Gastroesophageal sphincter (tissue), 3 donors: ENCODE results near the gene CYP2F1.

Source experiments
- POLR2A ChIP-seq, 2 donors: fragments of 450-650 bp; IDR thresholded peaks; one replicate each; pipeline ENCODE4 v1.6.1; 2017; ENCODE audit warnings: antibody characterized with exemption in 2 of 2, mild to moderate bottlenecking in 2 of 2, moderate library complexity in 1 of 2
- TF ChIP-seq, protein P1 (sequence below), 4 experiments: fragments of 200-600 bp in 2 of 4; fragments of 450-650 bp in 2 of 4; sonication (generic) in 1 of 4; IDR thresholded peaks; one replicate each; pipeline ENCODE4 v1.5.1; 2017 to 2019; ENCODE audit warnings: antibody characterized with exemption in 4 of 4, mild to moderate bottlenecking in 2 of 4, moderate library complexity in 2 of 4

DNA sequence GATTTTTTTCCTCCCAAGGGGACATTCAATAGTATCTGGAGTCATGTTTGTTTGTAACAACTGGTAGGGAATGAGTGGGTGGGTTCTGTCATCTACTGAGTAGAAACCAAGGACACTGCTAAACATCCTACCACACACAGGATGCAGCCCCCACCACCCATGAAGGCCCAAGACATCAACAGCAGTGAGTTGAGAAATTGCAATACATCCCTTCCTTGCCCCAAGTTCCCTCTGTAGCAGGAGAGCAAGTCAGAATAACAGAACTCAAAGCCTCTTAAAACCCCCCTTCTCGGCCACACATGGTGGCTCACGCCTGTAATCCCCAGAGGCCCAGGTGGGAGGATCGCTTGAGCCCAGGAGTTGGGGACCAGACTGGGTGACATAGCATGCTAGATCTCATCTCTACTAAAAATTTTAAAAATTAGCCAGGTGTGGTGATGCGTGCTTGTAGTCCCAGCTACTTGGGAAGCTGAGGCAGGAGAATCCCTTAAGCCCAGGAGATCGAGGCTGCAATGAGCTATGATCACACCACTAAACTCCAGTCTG is 2.4 kb upstream of the CYP2F1 start:
- no peak for TF ChIP-seq POLR2A (IDR thresholded peaks at IDR 0.05)
- TF ChIP-seq, protein P1, sequence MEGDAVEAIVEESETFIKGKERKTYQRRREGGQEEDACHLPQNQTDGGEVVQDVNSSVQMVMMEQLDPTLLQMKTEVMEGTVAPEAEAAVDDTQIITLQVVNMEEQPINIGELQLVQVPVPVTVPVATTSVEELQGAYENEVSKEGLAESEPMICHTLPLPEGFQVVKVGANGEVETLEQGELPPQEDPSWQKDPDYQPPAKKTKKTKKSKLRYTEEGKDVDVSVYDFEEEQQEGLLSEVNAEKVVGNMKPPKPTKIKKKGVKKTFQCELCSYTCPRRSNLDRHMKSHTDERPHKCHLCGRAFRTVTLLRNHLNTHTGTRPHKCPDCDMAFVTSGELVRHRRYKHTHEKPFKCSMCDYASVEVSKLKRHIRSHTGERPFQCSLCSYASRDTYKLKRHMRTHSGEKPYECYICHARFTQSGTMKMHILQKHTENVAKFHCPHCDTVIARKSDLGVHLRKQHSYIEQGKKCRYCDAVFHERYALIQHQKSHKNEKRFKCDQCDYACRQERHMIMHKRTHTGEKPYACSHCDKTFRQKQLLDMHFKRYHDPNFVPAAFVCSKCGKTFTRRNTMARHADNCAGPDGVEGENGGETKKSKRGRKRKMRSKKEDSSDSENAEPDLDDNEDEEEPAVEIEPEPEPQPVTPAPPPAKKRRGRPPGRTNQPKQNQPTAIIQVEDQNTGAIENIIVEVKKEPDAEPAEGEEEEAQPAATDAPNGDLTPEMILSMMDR (IDR thresholded peaks at IDR 0.05) = no peak
